K562 (cell line): ENCODE measurements around the gene NBEAL1. TPM values are rescaled to one million over a fixed set of nuclear protein-coding genes. Genes with fewer than 3 reads are reported as not detected.

Experiments
- ATAC-seq: fragments of 200-7000 bp; cut with Tn5 transposase; 3 replicates; pipeline ENCODE4 v1.9.1; 2020; ENCODE audit warnings: moderate library complexity
- BruUV-seq: library from RNA; stranded (reverse); fragments of 400-500 nt; replicated peaks from 2 replicates; lab custom pipeline; 2021; lab: Mats Ljungman, UMichigan
- CTCF ChIA-PET: fragments of 300-600 bp; formaldehyde crosslinking; extraction: SDS; loops from one replicate; lab custom pipeline; 2021; ENCODE audit warnings: low intra/inter-chr PET ratio; lab: Yijun Ruan, JAX
- POLR2A ChIA-PET: fragments of 300-600, 350-650 bp; sonication (Branson Sonifier 250); formaldehyde crosslinking; extraction: SDS; loops from one replicate; lab custom pipeline; 2021; ENCODE audit warnings: antibody characterized with exemption, inconsistent platforms; lab: Yijun Ruan, JAX
- DNase-seq, 4 experiments: peaks; one replicate each; pipeline versions ENCODE4 v3.0.0 to v3.0.0-alpha.2; 2011 to 2018; ENCODE audit warnings: low spot score in 3 of 4, mixed read lengths in 3 of 4; ENCODE audit errors: extremely low read depth in 1 of 4
- FAIRE-seq: peaks from 2 replicates; lab custom pipeline; 2011; peaks lifted over from hg19 to GRCh38; lab: Jason Lieb, UNC
- H2AFZ ChIP-seq: 2 replicates; pipeline ENCODE4 v1.6.0; 2011; ENCODE audit warnings: low read depth, low read length, control low read depth, inconsistent platforms
- H3K27ac ChIP-seq: fragments of 200-600 bp; 3 replicates; pipeline ENCODE4 v1.8.0; 2011; ENCODE audit warnings: low read depth, mild to moderate bottlenecking, control low read depth, inconsistent platforms, low read length, moderate library complexity, mixed read lengths; ENCODE audit errors: extremely low read depth
- H3K27me3 ChIP-seq, 2 experiments: fragments of 300-600 bp in 1 of 2; 2 replicates in 1 of 2; 3 replicates in 1 of 2; pipeline versions ENCODE4 v1.6.0 to v1.8.0; 2011; ENCODE audit warnings: inconsistent platforms in 2 of 2, low read length in 2 of 2, mild to moderate bottlenecking in 1 of 2, mixed read lengths in 1 of 2, moderate library complexity in 1 of 2; ENCODE audit not compliant: control insufficient read depth in 2 of 2, insufficient read depth in 2 of 2
- H3K36me3 ChIP-seq: fragments of 300-600 bp; 3 replicates; pipeline ENCODE4 v1.8.0; 2011; ENCODE audit warnings: mild to moderate bottlenecking, low read length, inconsistent platforms; ENCODE audit not compliant: control insufficient read depth, insufficient read depth
- H3K4me1 ChIP-seq, 2 experiments: fragments of 200-600 bp in 1 of 2; replicated peaks in 1 of 2; 2 replicates in 1 of 2; 3 replicates in 1 of 2; pipeline versions ENCODE4 v1.5.1 to v1.8.0; 2011; ENCODE audit warnings: inconsistent platforms in 2 of 2, low read length in 2 of 2, mild to moderate bottlenecking in 1 of 2, mixed read lengths in 1 of 2, moderate library complexity in 1 of 2; ENCODE audit not compliant: control insufficient read depth in 2 of 2, insufficient read depth in 2 of 2
- H3K4me2 ChIP-seq: 2 replicates; pipeline ENCODE4 v1.6.1; 2011; ENCODE audit warnings: low read length, control low read depth, inconsistent platforms, mixed read lengths; ENCODE audit not compliant: insufficient read depth
- H3K4me3 ChIP-seq: fragments of 200-600 bp; sonication (generic), shearing (Covaris generic); 2 replicates; pipeline ENCODE4 v1.5.1; 2016; ENCODE audit warnings: control low read depth, inconsistent platforms
- H3K79me2 ChIP-seq: fragments of 200-600 bp; 3 replicates; pipeline ENCODE4 v1.8.0; 2011; ENCODE audit warnings: low read length, inconsistent platforms; ENCODE audit not compliant: control insufficient read depth, insufficient read depth
- H3K9ac ChIP-seq, 2 experiments: 2 replicates each; pipeline versions ENCODE4 v1.6.0 to v1.6.1; 2011; ENCODE audit warnings: low read depth in 2 of 2, low read length in 2 of 2, control low read depth in 1 of 2, inconsistent platforms in 1 of 2, mild to moderate bottlenecking in 1 of 2, mixed read lengths in 1 of 2; ENCODE audit not compliant: insufficient read depth in 1 of 2
- H3K9me1 ChIP-seq: one replicate; pipeline ENCODE4 v1.6.0; 2011; ENCODE audit warnings: inconsistent platforms, mild to moderate bottlenecking, low read length, moderate library complexity; ENCODE audit not compliant: control insufficient read depth, insufficient read depth
- H3K9me3 ChIP-seq: replicated peaks from 2 replicates; pipeline ENCODE4 v1.5.1; 2011; ENCODE audit warnings: low read depth, low read length, inconsistent platforms; ENCODE audit not compliant: control insufficient read depth, insufficient read depth
- H4K20me1 ChIP-seq: replicated peaks from 2 replicates; pipeline ENCODE4 v1.6.1; 2011; ENCODE audit warnings: low read length, inconsistent platforms, mixed read lengths; ENCODE audit not compliant: control insufficient read depth, insufficient read depth
- ATF1 ChIP-seq, 2 experiments: fragments of 450-650 bp in 1 of 2; IDR thresholded peaks; 2 replicates each; pipeline ENCODE4 v1.6.1; 2016; ENCODE audit warnings: missing compliant biosample characterization in 1 of 2, missing genetic modification characterization in 1 of 2
- HNRNPK ChIP-seq: fragments of 200-400 bp; formaldehyde crosslinking; IDR thresholded peaks from one replicate; pipeline ENCODE4 v1.6.1; 2018; ENCODE audit warnings: mild to moderate bottlenecking, low read depth, low read length; ENCODE audit not compliant: poor library complexity, severe bottlenecking
- MEF2D ChIP-seq: conservative IDR thresholded peaks from 2 replicates; pipeline ENCODE4 v1.6.1; 2016; ENCODE audit warnings: low read depth, missing genetic modification characterization, missing compliant biosample characterization
- RBM14 ChIP-seq: fragments of 200-400 bp; formaldehyde crosslinking; IDR thresholded peaks from 2 replicates; pipeline ENCODE4 v1.6.1; 2018; ENCODE audit warnings: low read depth, mild to moderate bottlenecking, low read length, moderate library complexity, borderline replicate concordance; ENCODE audit not compliant: insufficient read depth
- SETDB1 ChIP-seq: IDR thresholded peaks from one replicate; pipeline ENCODE4 v1.6.1; 2012; ENCODE audit warnings: low read length, control low read depth, inconsistent platforms
- SIX5 ChIP-seq, 2 experiments: IDR thresholded peaks; 2 replicates each; pipeline ENCODE4 v1.6.1; 2011; ENCODE audit warnings: low read length in 2 of 2, borderline replicate concordance in 1 of 2, low read depth in 1 of 2, mild to moderate bottlenecking in 1 of 2, moderate library complexity in 1 of 2; ENCODE audit not compliant: insufficient read depth in 1 of 2
- SMARCE1 ChIP-seq: fragments of 450-650 bp; IDR thresholded peaks from 2 replicates; pipeline ENCODE4 v1.7.1; 2016; ENCODE audit warnings: mild to moderate bottlenecking
- ZBTB8A ChIP-seq: fragments of 450-650 bp; IDR thresholded peaks from 2 replicates; pipeline ENCODE4 v1.6.1; 2018; ENCODE audit warnings: mild to moderate bottlenecking, moderate library complexity; ENCODE audit not compliant: partially characterized antibody
- WGBS: fragments of 100-300 bp; shearing (Covaris generic); methylation state at CpG from one replicate; pipeline ENCODE4 v1.1.6; 2016; ENCODE audit warnings: low coverage, mixed read lengths; ENCODE audit not compliant: insufficient coverage; ENCODE audit errors: missing lambda C conversion rate; 5-methylcytosine and 5-hydroxymethylcytosine counted together
- in situ Hi-C: fragments of 300-500 bp; cut with MboI; formaldehyde crosslinking; loops from 4 replicates; pipeline ENCODE4 v1.15.0; 2018; ENCODE audit warnings: inconsistent platforms, mixed read lengths
- intact Hi-C: fragments of 100-400 bp; cut with micrococcal nuclease; formaldehyde crosslinking; loops from 2 replicates; pipeline ENCODE4 v1.14.2; 2022
- polyA plus RNA-seq, 8 experiments: library from polyadenylated mRNA; depleted of rRNA in 4 of 8; stranded (reverse) in 5 of 8; unstranded in 3 of 8; fragments of >200 nt; fragmentation: Nextera tagmentation in 2 of 8; fragmentation: Illumina TruSeq in 1 of 8; extraction: Ambion mirVana in 2 of 8; extraction: Trizol in 1 of 8; gene quantifications; 2 replicates each; pipeline versions ENCODE4 v1.2.1 to v1.2.3, GENCODE V29; 2011 to 2014; ENCODE audit warnings: inconsistent platforms in 1 of 8, missing spikeins in 1 of 8
- total RNA-seq, 7 experiments: library from RNA; depleted of rRNA in 6 of 7; stranded (reverse); fragments of >200 nt in 6 of 7; fragmentation: Illumina TruSeq in 2 of 7; extraction: Trizol in 2 of 7; gene quantifications; 2 replicates each; pipeline versions ENCODE4 v1.2.1 to v1.2.3, GENCODE V29; 2011 to 2021; ENCODE audit warnings: low replicate concordance in 1 of 7
- TF ChIP-seq, protein P1 (sequence below): fragments of 200-800 bp; sonication (Bioruptor generic); IDR thresholded peaks from 2 replicates; pipeline ENCODE4 v1.6.1; 2017; ENCODE audit warnings: missing genetic modification characterization, missing compliant biosample characterization
- TF ChIP-seq, protein P2 (sequence below): IDR thresholded peaks from 3 replicates; pipeline ENCODE4 v1.6.1; 2011; ENCODE audit warnings: borderline replicate concordance, mild to moderate bottlenecking; ENCODE audit not compliant: insufficient read length, insufficient read depth
- TF ChIP-seq, protein P3 (sequence below), 2 experiments: IDR thresholded peaks; 2 replicates each; pipeline ENCODE4 v1.6.1; 2012; ENCODE audit warnings: improper control_type of control experiment in 2 of 2, low read depth in 2 of 2, low read length in 2 of 2, borderline replicate concordance in 1 of 2
- TF ChIP-seq, protein P4 (sequence below): fragments of 450-650 bp; IDR thresholded peaks from one replicate; pipeline ENCODE4 v1.6.1; 2018; ENCODE audit warnings: mild to moderate bottlenecking, moderate library complexity; ENCODE audit not compliant: partially characterized antibody

NBEAL1 gene
- total and polyA plus RNA-seq, 9 of the 15 experiments (the other 6 are each of a cell fraction or from before 2014, with no cell fraction given): 2.1 to 13.5 (median 7.3) TPM

DNA sequence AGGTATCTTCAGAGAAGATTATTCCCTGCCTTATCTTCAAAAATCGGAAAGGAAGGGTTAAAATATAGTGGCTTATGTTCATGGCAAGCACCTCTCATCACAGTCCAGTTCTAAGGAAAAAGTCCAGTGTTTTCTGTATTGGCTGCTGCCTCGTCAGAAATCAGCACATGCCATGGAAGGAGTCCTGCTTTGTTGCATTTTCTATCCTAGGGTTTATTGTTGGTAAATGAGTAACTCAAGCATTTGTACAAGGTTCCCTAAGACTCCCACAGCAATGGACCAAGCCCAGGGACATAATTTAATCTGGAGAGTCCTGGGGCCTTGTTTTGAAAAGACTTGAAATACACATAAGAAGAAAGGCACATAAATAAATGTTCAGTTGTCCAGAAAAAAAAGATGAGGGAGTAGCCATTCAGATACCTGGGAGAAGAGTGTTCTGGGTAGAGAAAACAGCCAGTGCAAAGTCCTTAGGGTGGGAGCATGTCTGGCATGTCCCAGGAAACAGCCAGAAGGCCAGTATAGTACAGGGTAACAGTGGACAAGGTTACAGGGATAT, 26.4 kb downstream of the NBEAL1 start:
- no TSS peak for BruUV-seq
- H3K9me3 ChIP-seq: no peaks in the 10 kb centered on the region
- no peaks in the 10 kb centered on the region for H3K4me1 ChIP-seq
- no peak overlapping the region for H3K4me2 ChIP-seq
- H3K36me3 ChIP-seq: peaks cover 4% of the 10 kb centered on the region; the same call in 1 of the 3 replicates
- H3K9ac ChIP-seq: no peak overlapping the region
- no peaks in the 10 kb centered on the region for H3K27me3 ChIP-seq
- DNase-seq (no peak), FAIRE-seq (no peak), ATAC-seq (no peak)
- POLR2A ChIA-PET: no interaction called here
- no peak for TF ChIP-seq ATF1 (CRISPR knock-in tag; IDR thresholded peaks at IDR 0.05)
- TF ChIP-seq ATF1 (tag; IDR thresholded peaks at IDR 0.05): no peak
- no peak for TF ChIP-seq ZBTB8A
- TF ChIP-seq, protein P1, sequence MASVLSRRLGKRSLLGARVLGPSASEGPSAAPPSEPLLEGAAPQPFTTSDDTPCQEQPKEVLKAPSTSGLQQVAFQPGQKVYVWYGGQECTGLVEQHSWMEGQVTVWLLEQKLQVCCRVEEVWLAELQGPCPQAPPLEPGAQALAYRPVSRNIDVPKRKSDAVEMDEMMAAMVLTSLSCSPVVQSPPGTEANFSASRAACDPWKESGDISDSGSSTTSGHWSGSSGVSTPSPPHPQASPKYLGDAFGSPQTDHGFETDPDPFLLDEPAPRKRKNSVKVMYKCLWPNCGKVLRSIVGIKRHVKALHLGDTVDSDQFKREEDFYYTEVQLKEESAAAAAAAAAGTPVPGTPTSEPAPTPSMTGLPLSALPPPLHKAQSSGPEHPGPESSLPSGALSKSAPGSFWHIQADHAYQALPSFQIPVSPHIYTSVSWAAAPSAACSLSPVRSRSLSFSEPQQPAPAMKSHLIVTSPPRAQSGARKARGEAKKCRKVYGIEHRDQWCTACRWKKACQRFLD (CRISPR knock-in tag): no peak
- TF ChIP-seq SIX5 (IDR thresholded peaks at IDR 0.05; ENCODE audit: borderline replicate concordance in 1 of 2, insufficient read depth in 1 of 2, low read depth in 1 of 2, low read length in 2 of 2): no peak
- TF ChIP-seq, protein P2, sequence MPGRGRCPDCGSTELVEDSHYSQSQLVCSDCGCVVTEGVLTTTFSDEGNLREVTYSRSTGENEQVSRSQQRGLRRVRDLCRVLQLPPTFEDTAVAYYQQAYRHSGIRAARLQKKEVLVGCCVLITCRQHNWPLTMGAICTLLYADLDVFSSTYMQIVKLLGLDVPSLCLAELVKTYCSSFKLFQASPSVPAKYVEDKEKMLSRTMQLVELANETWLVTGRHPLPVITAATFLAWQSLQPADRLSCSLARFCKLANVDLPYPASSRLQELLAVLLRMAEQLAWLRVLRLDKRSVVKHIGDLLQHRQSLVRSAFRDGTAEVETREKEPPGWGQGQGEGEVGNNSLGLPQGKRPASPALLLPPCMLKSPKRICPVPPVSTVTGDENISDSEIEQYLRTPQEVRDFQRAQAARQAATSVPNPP: no peak
- TF ChIP-seq, protein P3, sequence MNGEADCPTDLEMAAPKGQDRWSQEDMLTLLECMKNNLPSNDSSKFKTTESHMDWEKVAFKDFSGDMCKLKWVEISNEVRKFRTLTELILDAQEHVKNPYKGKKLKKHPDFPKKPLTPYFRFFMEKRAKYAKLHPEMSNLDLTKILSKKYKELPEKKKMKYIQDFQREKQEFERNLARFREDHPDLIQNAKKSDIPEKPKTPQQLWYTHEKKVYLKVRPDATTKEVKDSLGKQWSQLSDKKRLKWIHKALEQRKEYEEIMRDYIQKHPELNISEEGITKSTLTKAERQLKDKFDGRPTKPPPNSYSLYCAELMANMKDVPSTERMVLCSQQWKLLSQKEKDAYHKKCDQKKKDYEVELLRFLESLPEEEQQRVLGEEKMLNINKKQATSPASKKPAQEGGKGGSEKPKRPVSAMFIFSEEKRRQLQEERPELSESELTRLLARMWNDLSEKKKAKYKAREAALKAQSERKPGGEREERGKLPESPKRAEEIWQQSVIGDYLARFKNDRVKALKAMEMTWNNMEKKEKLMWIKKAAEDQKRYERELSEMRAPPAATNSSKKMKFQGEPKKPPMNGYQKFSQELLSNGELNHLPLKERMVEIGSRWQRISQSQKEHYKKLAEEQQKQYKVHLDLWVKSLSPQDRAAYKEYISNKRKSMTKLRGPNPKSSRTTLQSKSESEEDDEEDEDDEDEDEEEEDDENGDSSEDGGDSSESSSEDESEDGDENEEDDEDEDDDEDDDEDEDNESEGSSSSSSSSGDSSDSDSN (IDR thresholded peaks at IDR 0.05; ENCODE audit: borderline replicate concordance in 1 of 2, low read depth in 2 of 2, low read length in 2 of 2): no peak
- TF ChIP-seq SMARCE1: no peak
- TF ChIP-seq MEF2D (tag): no peak
- TF ChIP-seq, protein P4, sequence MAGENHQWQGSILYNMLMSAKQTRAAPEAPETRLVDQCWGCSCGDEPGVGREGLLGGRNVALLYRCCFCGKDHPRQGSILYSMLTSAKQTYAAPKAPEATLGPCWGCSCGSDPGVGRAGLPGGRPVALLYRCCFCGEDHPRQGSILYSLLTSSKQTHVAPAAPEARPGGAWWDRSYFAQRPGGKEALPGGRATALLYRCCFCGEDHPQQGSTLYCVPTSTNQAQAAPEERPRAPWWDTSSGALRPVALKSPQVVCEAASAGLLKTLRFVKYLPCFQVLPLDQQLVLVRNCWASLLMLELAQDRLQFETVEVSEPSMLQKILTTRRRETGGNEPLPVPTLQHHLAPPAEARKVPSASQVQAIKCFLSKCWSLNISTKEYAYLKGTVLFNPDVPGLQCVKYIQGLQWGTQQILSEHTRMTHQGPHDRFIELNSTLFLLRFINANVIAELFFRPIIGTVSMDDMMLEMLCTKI: no peak
- TF ChIP-seq SETDB1: no peak
- TF ChIP-seq RBM14: no peak
- no peak for TF ChIP-seq HNRNPK
- H3K4me3 ChIP-seq: no peak overlapping the region
- H2AFZ ChIP-seq: no peak overlapping the region
- intact Hi-C loops: no loop called here
- H3K9me1 ChIP-seq: no peaks in the 10 kb centered on the region
- in situ Hi-C loops: no loop called here
- no peaks in the 10 kb centered on the region for H3K79me2 ChIP-seq
- WGBS: 47% methylated on average over 2 of the region's 2 CpGs
- no peaks in the 10 kb centered on the region for H4K20me1 ChIP-seq
- CTCF ChIA-PET: no interaction called here
- H3K27ac ChIP-seq: no peak overlapping the region
